NT2/D1 (cell line): ENCODE data around the gene SH3RF2.

Experiments
- DNase-seq: peaks from one replicate; pipeline ENCODE4 v3.0.0-alpha.2; 2011; ENCODE audit warnings: low read depth, low spot score
- H3K27me3 ChIP-seq: 2 replicates; pipeline ENCODE4 v1.6.0; 2011; ENCODE audit warnings: mild to moderate bottlenecking; ENCODE audit not compliant: insufficient read length, insufficient read depth
- H3K36me3 ChIP-seq: 2 replicates; pipeline ENCODE4 v1.6.1; 2011; ENCODE audit warnings: mild to moderate bottlenecking, low read length, mixed read lengths; ENCODE audit not compliant: insufficient read depth, insufficient read length
- H3K4me1 ChIP-seq: 2 replicates; pipeline ENCODE4 v1.5.1; 2011; ENCODE audit not compliant: insufficient read depth, insufficient read length
- H3K4me3 ChIP-seq: 2 replicates; pipeline ENCODE4 v1.5.1; 2011; ENCODE audit warnings: low read depth; ENCODE audit not compliant: insufficient read length
- H3K9ac ChIP-seq: 2 replicates; pipeline ENCODE4 v1.6.0; 2011; ENCODE audit warnings: low read depth; ENCODE audit not compliant: insufficient read length
- H3K9me3 ChIP-seq: 2 replicates; pipeline ENCODE4 v1.5.1; 2011; ENCODE audit warnings: mild to moderate bottlenecking, low read length; ENCODE audit not compliant: insufficient read depth
- SUZ12 ChIP-seq: IDR thresholded peaks from 2 replicates; pipeline ENCODE4 v1.6.1; 2011; ENCODE audit not compliant: insufficient read length, insufficient read depth; ENCODE audit errors: extremely low read depth
- YY1 ChIP-seq: IDR thresholded peaks from 2 replicates; pipeline ENCODE4 v1.6.1; 2011; ENCODE audit not compliant: insufficient read length, insufficient read depth
- ZNF274 ChIP-seq: IDR thresholded peaks from 2 replicates; pipeline ENCODE4 v1.6.1; 2011; ENCODE audit warnings: mild to moderate bottlenecking, low read depth, low read length

Gene SH3RF2

DNA sequence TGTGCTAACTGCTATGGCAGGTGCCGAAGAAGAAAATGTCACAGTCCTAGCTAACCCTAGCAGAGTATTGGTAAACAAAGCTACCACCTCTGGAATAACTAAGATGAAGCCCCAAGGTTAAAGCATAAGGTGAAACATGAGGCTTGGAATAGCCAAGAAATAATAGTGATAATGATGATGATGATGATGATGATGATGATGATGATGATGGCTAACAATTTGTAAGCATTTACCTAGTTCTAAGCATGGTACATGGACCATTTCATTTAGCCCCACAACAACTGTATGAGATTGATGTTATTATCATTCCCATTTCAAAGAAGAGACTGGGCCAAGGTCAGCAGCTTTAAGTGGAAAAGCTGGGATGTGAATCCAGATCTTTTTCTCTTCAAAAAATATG, 35.3 kb downstream of the SH3RF2 start:
- Histone ChIP-seq H3K36me3 (no peaks in the 10 kb centered on the region), H3K9ac (no peak overlapping the region), H3K4me3 (no peak overlapping the region), H3K4me1 (no peaks in the 10 kb centered on the region), H3K9me3 (no peaks in the 10 kb centered on the region), H3K27me3 (no peaks in the 10 kb centered on the region)
- TF ChIP-seq SUZ12: no peak
- no peak for TF ChIP-seq ZNF274
- TF ChIP-seq YY1: no peak
- DNase-seq: no peak

- no peaks in the 10 kb centered on the region for H3K9me3 ChIP-seq
- no peak overlapping the region for H3K4me3 ChIP-seq
- H3K27me3 ChIP-seq: no peaks in the 10 kb centered on the region
- TF ChIP-seq SUZ12: no peak
- no peak for TF ChIP-seq YY1
- TF ChIP-seq ZNF274: no peak
- DNase-seq: no peak
- H3K4me1 ChIP-seq: no peaks in the 10 kb centered on the region
- no peaks in the 10 kb centered on the region for H3K36me3 ChIP-seq
- no peak overlapping the region for H3K9ac ChIP-seq
Observed at GRCh38 chr5:145975001-145975360, 38.6 kb downstream of the SH3RF2 start.

DNA sequence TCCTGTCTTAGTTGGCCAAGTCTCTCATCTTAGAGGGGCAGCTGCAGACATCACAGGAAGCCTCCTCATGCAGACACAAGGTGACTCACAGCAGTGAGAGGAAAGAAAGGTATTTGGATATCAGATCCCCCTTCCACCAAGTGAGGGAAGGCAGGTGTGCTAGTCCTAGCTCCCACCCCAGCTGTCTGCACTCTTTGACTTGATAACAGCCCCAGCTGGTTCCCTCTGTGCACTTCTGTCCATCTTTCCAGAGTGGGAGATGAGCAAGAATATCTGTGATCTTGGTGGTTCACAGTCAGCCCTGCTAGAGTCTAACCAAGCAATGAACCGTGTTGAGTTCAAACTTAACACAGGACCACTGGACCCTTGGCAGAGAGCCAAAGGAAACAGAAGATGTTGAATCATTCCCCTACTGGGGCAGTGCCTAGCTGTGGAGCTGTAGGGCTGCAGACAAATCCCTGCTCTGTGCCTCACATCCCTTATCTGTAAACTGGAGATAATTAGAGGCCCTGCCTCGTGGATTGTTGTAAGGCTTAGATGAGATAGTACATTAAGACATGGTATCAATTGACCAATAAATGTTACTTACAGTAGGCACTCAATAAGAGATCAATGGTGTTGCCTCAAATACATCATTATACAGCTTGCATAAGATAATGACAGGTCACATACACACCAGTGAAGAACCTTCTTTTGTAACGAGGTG, 39.1 kb downstream of the SH3RF2 start:
- H3K4me1 ChIP-seq: no peaks in the 10 kb centered on the region

DNA sequence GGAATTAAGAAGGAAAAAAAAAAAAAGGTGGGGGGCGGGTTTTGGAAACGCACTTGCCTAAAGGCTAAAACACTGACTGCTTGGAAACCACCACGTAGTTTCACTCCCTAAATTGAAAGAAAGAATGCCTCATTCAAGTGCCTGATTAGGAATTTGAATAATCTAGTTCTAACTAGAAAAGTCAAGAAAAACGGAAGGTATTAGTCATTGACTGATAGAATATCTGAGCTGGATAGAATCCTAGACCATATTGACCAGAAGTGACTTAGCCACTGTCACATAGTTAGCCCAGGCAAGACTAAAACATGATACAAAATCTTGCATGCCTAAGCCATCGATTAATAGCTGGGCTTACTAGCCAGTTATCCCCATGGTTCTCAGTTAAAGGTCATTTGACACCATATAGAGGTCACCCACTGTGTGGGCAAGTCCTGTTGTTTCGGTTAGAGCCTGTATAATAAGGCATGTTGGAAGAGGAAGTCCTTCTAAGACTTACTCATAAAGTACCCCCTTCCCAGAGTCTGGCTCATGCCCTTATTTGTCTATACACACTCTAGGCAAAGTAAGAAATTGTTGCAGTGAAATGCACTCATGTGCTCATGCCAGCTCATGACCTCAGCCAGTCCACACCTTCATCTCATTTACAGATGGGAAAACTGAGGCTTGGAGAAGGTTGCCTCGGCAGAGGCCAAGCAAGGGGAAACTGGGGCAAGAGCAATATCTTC, 40.2 kb downstream of the SH3RF2 start:
- Histone ChIP-seq H3K9ac (no peak overlapping the region), H3K4me3 (no peak overlapping the region), H3K4me1 (no peaks in the 10 kb centered on the region), H3K27me3 (no peaks in the 10 kb centered on the region), H3K36me3 (no peaks in the 10 kb centered on the region), H3K9me3 (no peaks in the 10 kb centered on the region)
- no peak for DNase-seq
- TF ChIP-seq SUZ12: no peak
- no peak for TF ChIP-seq YY1
- TF ChIP-seq ZNF274: no peak

More for the DNA sequence above, 39.1 kb downstream of the SH3RF2 start:
- Histone ChIP-seq H3K9ac (no peak overlapping the region), H3K27me3 (no peaks in the 10 kb centered on the region), H3K9me3 (no peaks in the 10 kb centered on the region), H3K36me3 (no peaks in the 10 kb centered on the region), H3K4me3 (no peak overlapping the region)
- TF ChIP-seq SUZ12: no peak
- no peak for TF ChIP-seq ZNF274
- no peak for TF ChIP-seq YY1
- DNase-seq: no peak

GRCh38 chr5:145978171-145978570, 41.8 kb downstream of the SH3RF2 start:
- Histone ChIP-seq H3K27me3 (no peaks in the 10 kb centered on the region), H3K4me3 (no peak overlapping the region), H3K36me3 (no peaks in the 10 kb centered on the region), H3K9ac (no peak overlapping the region), H3K9me3 (no peaks in the 10 kb centered on the region), H3K4me1 (no peaks in the 10 kb centered on the region)
- no peak for DNase-seq
- no peak for TF ChIP-seq YY1
- TF ChIP-seq ZNF274: no peak
- TF ChIP-seq SUZ12: no peak

- Histone ChIP-seq H3K4me3 (no peak overlapping the region), H3K36me3 (no peaks in the 10 kb centered on the region), H3K27me3 (no peaks in the 10 kb centered on the region), H3K9ac (no peak overlapping the region), H3K4me1 (no peaks in the 10 kb centered on the region), H3K9me3 (no peaks in the 10 kb centered on the region)
- TF ChIP-seq YY1 (no peak), SUZ12 (no peak), ZNF274 (no peak)
- DNase-seq: no peak
Observed at GRCh38 chr5:145978708-145979107, 42.3 kb downstream of the SH3RF2 start.

GRCh38 chr5:145979270-145980223, 43.2 kb downstream of the SH3RF2 start:
- DNase-seq: no peak
- H3K36me3 ChIP-seq: no peaks in the 10 kb centered on the region
- no peaks in the 10 kb centered on the region for H3K4me1 ChIP-seq
- no peaks in the 10 kb centered on the region for H3K9me3 ChIP-seq
- H3K9ac ChIP-seq: no peak overlapping the region
- TF ChIP-seq ZNF274 (no peak), SUZ12 (no peak), YY1 (no peak)
- no peaks in the 10 kb centered on the region for H3K27me3 ChIP-seq
- no peak overlapping the region for H3K4me3 ChIP-seq
